ENCODE measurements around the gene RNF130.

The RNF130 gene

DNA sequence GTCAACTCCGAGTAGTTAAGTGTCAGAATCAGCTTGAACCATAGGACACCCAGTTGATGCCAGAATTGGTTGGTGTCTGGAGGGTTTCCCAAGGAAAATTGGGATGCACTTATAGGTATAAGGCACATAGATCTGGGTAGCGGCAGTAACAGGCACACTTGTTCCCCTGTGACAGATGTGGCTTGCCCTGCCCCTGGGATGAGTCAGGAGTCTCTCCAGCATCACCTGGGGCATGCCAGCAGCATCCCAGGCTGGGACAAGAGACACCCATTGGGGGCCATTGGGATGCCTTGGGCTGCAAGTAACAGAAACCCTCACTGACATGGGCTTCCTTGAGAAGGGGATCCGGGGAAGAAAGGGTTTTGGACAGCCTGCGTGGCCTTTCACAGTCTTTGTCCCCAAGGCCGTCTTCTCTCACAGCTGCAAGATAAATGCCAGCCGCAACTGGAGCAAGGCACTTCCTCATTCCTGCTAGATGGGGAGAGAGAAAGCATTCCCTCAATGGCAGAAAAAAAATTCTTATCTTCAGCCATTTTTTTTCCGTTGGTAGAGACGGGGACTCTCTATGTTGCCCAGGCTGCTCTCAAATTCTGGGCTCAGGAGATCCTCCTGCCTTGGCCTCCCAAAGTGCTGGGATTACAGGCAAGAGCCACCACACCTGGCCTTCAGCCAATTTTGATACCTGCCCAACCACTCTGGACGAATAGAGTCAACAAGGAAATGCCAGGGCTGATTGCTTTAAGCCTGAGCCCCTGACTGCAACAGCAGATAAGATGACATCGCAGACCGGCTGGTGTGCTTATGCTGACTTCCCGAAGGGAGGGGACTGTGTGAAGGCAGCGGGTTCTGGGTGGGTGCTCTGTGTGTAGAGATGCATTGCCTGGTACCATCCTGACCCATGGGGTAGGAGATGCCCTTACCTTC is 13.3 kb upstream of the RNF130 start:
- DNase-seq = no peak

DNA sequence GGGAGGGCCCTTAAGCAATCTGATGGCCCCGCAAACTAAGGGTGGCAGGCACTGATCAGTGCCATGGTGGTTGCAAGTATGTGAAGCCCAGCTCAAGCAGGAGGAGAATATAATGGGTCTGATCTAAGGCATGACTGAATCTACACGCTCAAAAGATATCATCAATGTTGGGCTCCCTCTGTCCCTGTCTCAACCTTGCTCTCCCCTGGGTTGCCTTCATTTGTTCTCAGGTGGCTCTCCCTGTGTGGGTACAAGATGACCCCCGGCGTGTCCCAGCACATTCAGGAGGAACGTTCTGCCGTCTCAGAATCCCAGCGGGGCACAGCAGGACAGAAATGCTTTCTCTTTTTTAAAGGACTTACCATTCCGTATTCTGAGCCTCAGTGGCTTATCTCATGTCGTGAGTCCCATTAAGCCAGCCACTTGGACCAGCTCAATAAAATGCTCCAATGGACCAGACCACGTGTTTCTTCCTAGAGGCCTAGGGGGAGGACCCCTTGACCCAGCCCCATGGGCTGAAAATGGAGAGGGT is 12.0 kb upstream of the RNF130 start:
- no peak for DNase-seq

DNA sequence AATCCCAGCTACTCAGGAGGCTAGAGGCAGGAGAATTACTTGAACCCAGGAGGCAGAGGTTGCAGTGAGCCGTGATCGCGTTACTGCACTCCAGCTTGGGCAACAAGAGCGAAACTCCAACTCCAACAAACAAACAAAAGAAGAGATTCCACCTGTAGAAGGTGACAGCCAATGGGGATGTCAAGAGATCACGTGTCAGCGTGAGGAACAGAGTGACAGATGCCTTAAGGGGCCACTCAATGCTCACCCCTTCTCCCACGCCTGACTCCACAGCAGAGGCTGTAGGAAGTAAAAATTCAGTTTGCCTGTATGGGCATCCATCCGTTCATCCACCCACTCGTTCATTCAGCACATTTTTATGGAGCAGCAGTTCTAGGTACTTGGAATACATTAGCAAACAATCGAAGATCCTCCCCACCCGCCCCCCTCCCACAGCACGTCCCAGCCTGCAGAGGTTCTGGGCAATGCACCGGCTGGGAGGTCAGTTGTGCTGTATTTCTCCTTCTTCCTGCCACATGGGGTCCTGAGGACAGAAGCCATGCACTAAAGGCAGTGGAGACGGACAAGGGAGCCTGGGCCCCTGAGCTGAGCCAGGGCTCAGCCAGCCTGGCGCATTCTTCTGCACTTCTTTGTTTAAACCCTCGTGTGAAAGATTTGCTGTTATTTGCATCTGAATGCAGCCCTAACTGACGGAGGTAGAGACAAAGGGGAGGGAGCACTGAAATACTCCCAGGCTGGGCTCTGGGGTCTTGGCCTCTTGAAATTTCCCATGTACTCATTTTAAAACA is 11.3 kb upstream of the RNF130 start:
- DNase-seq = no peak

DNA sequence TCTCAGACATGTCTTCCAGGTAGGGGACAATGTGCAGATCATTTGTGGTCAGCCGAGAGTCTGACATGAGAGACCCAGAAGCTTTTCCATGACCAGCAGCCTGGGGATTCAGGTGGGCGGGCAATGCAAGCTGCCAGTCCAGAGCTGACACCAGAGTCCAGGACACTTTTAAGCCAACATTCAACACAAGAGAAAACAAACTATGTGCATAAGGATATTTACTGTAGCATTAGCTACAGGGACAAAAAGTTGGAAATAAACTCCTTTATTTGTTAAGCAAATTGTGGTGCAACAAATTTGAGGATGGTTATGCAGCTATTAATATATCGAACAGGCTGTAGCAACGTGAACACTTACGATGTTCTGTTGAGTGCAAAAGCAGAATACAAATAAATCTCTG is 9.9 kb upstream of the RNF130 start:
- no peak for DNase-seq

DNA sequence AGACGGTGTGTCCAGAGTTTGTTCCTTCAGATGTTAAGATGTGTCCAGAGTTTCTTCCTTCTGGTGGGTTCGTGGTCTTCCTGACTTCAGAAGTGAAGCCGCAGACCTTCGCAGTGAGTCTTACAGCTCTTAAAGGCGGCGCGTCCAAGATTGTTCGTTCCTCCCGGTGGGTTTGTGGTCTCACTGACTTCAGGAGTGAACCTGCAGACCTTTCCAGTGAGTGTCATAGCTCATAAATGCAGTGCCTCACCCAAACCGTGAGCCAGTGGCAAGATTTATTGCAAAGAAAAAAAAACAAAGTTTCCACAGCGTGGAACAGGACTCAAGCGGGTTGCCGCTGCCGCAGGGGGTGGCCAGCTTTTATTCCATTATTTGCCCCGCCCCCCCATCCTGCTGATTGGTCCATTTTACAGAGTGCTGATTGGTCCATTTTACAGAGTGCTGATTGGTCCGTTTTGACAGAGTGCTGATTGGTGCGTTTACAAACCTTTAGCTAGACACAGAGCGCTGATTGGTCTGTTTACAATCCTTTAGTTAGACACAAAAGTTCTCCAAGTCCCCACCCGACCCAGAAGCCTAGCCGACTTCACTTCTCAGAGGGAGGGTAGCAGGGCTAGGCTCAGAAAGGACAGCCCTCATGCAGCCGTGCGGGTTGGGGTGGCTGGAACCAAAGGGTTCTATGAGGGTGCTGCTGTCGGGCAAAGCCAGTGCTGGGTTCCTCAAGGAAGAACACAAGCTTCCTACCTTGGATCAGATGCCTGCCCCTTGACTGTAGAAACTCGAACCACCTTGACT is 9.1 kb upstream of the RNF130 start:
- DNase-seq = peak; percentile 57

DNA sequence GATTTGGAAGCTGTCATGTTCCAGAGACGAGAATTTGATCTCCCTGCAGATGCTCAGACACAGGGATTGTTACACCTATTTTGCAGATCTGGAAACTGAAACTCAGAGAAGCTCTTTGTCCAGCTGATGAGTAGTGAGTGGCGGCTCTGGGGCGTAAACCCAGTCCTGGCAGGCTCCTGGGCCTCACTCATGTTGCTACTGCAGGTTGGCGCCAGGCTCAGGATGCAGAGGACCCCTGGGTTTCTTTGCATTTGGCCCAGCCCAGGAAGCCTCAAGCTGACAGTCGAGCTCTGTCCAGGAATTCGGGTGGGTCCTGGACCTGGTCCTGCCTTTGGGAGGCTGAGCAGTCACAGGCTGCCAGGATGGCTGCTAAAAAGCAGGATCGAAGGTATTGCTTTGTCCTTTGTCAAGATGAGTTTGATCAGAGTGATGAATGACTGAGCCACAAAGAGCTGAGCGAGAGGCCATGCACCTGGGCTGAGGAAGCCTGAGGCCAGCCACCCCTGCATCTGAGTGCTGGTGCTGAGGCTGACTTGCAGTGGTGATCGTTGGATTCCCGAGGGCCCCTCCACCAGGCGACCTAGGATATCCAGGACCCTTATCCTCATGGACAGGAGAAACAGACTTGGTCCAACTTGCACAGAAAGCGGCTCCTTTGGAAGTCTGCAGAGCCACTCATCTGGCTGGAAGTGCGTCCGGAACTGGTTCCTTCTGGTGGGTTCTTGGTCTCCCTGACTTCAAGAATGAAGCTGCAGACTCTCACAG is 8.3 kb upstream of the RNF130 start:
- no peak for DNase-seq

DNA sequence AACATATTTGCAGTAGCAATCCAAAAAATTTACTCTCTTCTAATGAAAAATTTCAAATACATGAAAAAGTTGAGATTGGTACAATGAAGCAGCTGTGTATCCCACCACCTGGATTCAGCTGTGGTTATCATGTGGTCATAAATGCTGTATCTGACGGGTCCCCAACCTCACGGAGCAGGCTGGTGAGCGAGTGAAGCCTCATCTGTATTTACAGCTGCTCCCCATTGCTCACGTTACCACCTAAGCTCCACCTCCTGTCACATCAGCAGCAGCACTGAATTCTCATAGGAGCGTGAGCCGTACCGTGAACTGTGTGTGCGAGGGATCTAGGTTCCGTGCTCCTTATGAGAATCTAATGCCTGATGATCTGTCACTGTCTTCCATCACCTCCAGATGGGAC is 6.8 kb upstream of the RNF130 start:
- DNase-seq = no peak

DNA sequence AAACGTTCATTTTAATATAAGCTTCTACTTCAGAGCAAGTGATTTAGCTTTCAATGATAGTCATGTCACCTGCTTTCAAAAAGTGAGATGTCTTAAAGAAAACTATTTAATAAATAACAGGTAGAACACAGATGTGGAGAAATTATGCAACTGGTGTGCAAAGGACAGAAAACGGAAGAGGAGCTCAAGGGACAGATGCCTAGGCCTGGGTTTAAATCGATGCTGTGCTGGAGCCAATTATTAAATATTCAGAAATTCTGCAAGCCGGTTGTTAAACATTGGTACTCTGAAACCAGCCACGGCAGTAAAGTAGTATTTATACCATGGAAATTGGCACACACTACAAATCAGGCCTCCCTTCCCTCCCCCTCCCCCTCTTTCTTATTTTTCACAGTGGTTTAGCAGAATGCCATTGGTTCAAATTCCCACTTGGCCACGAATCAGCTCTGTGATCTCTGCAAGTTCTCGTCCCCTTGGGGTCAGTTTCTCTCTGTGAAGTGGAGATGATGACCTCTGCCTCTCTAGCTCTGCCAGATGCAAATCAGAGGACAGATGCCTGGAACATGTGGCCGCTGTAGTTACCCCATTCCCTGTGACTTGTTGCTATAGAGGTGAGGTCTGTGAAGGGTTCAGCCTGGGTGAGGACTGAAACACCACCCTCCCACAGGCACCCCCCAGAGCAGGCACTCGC is 6.2 kb upstream of the RNF130 start:
- DNase-seq = no peak

DNA sequence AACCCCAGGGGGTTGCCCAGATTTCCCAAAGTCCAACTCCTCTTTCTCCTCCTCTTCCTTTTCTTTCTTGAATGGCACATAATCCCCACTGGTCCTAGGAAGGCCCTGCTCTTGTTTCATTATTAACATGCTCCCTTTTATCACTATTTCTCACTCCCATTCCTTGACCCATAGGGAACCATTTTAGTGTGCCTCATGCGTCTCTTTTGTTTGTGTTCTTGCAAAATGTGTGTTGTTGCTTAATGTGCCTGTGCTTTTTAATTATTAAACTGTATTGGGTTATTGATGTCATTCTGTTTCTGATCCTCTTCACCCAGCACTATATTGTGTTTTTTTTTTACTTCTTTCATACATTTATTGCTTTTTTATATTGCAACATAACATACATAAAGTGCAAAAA is 4.1 kb upstream of the RNF130 start:
- no peak for DNase-seq

DNA sequence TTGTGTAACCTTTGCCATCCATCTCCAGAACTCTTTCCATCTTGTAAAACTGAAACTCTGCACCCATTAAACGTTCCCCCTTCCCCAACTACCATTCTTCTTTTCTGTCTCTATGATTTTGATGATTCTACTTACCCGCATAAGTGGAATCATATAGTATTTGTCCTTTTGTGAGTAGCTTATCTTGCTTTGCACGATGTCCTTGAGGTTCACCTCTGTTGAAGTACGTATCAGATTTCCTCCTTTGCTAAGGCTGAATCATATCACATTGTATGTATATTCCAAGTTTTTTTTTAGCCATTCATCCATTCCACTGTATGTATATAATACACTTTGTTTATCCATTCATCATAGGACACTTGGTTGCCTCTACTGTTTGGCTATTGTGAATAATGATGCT is 2.9 kb upstream of the RNF130 start:
- no peak for DNase-seq

DNA sequence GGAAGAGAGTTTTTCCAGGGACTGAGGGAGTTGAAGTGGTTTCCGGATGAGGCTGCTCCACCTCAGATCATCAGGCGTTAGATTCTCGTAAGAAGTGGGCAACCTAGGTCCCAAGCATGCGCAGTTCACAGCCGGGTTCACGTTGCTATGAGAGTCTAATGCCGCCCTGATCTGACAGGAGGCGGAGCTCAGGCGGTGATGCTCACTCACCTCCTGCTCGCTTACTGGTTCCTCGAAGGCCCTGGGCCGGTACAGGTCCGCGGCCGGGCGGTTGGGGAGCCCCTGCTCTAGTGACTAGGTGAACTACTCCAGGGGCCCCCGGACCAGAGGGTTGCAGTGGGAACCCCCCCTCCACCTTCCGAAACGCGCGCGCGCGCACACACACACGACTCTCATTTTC is 997 bp upstream of the RNF130 start:
- DNase-seq = no peak

DNA sequence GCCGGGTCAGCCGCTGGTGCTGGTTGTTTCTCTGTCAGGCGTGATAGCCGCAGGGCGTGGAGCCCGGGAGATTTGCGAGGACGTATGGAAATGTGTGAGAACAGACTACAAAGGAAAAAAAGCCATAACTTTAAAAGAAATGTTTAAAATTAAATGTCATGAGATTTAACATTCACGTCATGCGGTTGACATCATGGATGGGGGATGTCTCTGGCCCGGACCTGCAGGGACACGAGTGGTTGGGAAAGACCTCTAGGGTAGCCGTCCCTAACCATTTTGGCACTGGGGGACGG is 643 bp upstream of the RNF130 start:
- DNase-seq = no peak

DNA sequence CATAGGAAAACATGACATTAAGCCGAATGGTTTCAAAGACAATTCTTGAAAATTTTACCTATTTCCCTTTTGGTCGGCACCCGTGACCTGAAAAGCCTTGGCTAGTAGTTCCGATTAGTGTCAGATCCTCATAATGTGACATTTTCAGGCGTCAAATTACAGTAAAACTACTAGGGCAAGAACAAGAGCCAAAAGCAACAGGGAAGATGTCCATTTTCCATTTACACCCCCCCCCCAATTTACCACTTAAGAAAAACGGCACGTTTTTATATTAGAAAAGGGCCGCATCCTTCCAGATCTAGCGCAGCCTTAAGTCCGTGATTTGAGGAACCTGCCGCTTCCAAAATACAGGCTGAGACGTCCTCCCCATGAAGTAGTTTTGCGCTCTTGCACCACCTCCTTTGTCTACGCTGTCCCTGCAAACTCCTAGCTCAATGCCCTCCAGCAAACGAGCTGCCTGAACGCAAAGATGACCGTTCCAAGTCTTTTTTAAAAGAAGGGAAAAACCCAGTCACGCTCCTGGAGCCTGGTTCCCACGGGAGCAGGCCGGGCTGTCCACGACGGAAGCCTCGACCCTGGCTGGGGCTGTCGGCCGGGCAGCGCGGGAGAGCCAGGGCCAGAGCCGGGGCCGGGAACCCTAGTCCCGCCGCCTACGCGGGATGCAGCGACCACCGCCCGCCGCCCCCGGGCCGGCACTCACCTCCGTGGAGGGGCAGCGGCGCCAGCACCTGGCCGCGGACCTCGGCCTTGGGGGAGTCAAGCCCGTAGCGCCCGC is 616 bp downstream of the RNF130 start:
- DNase-seq = no peak

DNA sequence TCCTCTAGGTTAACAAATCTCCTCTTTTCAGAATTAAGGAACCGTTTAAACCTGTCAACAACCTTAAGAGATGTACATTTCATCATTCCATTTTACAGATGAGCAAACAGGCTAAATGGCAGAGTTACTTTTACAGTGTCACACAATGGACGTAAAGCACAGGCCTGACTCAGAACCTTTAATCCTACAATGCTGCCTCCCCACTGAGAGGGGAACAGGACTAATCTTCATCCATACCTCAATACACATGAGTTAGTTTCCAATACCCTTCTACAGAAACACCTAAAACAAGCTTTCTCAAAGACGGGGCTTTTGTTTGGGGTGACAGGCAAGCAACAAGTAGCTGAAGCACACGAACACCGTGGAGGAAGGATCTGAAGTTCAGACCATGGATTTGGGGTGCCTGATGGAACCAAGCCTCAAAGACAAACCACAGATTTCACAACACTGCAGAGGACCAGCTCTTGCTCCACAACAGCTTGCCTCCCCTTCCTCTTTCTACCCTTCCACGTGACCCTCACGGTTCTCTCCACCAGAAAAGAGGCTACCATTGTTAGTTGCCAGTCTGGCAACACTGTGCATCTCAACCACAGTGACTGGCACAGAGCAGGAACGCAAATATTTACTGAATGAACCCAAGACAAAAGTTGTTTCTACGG is 1.8 kb downstream of the RNF130 start:
- no peak for DNase-seq

DNA sequence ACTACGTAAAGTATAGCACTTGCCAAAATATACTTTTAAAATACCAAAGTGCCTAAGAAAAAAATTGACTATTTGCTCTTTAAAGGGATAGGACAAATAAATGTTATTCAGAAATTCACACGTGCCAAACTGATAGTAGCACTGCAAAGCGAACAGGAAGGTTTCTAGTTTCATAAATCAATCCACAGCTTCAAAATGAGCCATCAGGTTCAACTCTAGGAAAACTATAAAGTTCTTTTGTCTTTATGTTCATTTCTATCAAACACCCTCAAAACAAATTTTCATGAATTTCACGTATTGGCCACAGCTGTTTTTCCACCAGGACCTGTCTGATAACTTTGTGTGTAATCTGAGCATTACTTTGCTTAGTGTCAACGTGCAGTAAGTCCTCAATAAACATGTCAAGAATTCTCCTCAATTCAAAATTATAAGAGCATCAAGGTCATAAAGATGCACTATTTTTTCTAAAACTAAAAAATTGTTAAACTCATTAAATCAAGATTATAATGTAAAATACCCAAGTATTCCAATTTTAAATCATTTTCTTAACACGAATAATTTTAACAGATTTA is 3.0 kb downstream of the RNF130 start:
- DNase-seq = no peak

DNA sequence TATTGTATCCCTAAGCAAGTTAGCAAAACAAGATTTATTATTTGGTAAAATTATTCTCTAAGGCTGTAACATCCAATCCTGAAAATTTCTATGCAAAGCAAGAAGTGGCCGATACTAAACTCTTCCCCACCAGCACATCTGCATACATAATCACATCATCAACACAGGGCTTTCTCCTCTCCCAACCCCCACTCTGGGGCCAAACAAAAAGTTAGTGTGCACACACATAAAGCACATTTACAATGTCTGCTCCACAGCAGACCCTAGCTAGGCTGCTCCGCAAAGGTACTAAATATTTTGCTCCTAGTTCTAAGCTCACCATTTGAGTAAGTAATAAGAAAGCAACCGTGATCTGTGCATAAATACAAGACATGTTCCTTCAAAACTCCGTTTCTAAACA is 3.6 kb downstream of the RNF130 start:
- no peak for DNase-seq

DNA sequence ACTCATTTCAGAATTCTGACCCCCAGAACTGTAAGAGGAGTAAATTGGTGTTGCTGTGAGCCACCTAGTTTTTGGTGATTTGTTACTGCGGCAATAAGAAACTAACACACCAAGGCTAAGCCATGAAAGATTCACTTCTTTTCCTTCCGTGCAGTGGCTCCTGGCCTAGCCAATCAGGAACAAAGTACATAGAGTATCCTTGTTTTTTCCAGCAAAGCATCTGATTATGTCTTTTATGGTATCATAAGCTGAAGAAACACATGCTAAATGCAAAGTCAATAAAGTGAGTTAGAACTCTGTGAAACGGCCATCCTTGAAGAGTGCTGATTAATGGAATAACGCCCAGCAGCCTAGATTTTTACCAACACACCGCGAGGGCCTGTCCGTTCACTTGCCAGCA is 11.4 kb downstream of the RNF130 start:
- no peak for DNase-seq

DNA sequence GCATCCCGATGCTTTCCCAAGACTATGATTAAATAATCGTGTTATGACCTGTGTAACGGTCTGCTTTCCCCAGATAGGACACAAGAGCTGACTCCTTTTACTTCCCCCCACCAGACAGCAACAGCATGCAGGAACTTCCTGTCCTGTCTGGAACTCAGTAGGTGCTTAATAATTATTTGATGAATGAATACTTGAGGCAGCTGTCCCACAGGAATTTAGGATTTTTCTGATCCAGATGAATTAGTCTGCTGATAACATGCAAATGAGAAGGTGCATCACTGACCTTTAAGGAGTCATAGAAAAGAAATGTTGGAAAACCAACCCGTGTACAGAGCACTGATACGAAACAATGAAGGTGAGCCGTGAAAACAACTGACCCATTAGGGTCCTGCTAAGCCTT is 12.2 kb downstream of the RNF130 start:
- DNase-seq = no peak

DNA sequence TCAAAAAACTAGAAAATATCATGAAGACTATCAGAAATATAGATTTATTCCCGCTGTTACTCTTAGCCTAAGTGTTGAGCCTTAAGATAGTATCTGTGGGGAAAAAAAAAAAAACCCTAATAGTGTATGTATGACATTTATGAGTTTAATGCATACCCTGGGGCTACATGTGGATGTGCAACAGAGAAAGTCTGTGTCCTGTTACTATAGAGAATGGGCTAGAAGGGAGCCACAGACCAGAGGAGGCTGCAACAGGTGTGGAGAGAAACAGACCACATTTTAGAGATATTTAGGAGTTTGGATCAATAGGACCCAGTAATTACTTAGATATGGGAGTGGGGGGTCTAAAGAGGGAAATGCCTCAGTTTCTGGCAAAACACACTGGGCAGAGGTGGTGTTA is 15.4 kb downstream of the RNF130 start:
- no peak for DNase-seq

DNA sequence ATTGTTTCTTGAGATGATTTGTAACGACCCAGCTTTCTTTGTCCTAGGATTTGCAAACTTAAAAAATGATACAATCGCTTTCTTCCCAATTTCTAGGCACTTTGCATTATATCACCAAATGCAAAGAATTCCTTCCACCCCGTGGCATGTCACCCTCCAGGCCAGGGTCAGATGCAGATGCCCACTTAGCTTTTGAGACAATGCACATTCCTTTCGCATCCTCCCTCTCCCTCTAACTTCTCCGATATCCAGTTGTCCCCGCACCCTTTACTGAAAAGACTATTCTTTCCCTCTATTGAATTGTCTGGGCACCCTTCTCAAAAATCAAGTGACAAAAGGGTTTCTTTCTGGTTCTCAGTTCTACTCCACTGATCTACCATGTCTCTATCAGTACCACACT is 17.3 kb downstream of the RNF130 start:
- DNase-seq = no peak

Measured in CD4-positive, alpha-beta T cell treated with Interleukin-21 for 1 hour (primary cell).